Keratinocyte (primary cell): ENCODE data around the gene ORM1. TPM values are rescaled to one million over a fixed set of nuclear protein-coding genes. Genes with fewer than 3 reads are reported as not detected.

Source experiments
- DNase-seq: peaks from one replicate; pipeline ENCODE4 v3.0.0-alpha.2; 2011; ENCODE audit warnings: low read depth, missing footprints, low spot score
- FAIRE-seq: peaks from 2 replicates; lab custom pipeline; 2011; peaks lifted over from hg19 to GRCh38; lab: Jason Lieb, UNC
- H2AFZ ChIP-seq: 2 replicates; pipeline ENCODE4 v1.6.0; 2012; ENCODE audit warnings: low read length, control low read depth, inconsistent platforms; ENCODE audit not compliant: control insufficient read depth
- H3K27ac ChIP-seq: 2 replicates; pipeline ENCODE4 v1.5.1; 2011; ENCODE audit warnings: low read length; ENCODE audit not compliant: control insufficient read depth, insufficient read depth
- H3K27me3 ChIP-seq: 3 replicates; pipeline ENCODE4 v1.6.0; 2011; ENCODE audit warnings: low read length; ENCODE audit not compliant: control insufficient read depth, insufficient read depth; ENCODE audit errors: extremely low read depth
- H3K36me3 ChIP-seq, 2 experiments: 2 replicates in 1 of 2; 3 replicates in 1 of 2; pipeline ENCODE4 v1.5.1; 2011; ENCODE audit warnings: low read length in 2 of 2, mild to moderate bottlenecking in 1 of 2; ENCODE audit not compliant: control insufficient read depth in 2 of 2, insufficient read depth in 2 of 2; ENCODE audit errors: extremely low read depth in 1 of 2
- H3K4me1 ChIP-seq: 3 replicates; pipeline ENCODE4 v1.5.1; 2011; ENCODE audit warnings: low read length; ENCODE audit not compliant: control insufficient read depth, insufficient read depth; ENCODE audit errors: extremely low read depth
- H3K4me2 ChIP-seq: 3 replicates; pipeline ENCODE4 v1.6.0; 2011; ENCODE audit warnings: low read depth, low read length; ENCODE audit not compliant: control insufficient read depth, insufficient read depth; ENCODE audit errors: extremely low read depth
- H3K4me3 ChIP-seq, 3 experiments: fragments of 200-600 bp in 1 of 3; sonication (generic) in 1 of 3; 2 replicates in 2 of 3; 3 replicates in 1 of 3; pipeline ENCODE4 v1.5.1; 2011 to 2016; ENCODE audit warnings: low read length in 3 of 3, mild to moderate bottlenecking in 3 of 3, control low read depth in 2 of 3, inconsistent platforms in 1 of 3, low read depth in 1 of 3, mixed read lengths in 1 of 3, mixed run types in 1 of 3, moderate library complexity in 1 of 3; ENCODE audit not compliant: control insufficient read depth in 2 of 3, insufficient read depth in 2 of 3; ENCODE audit errors: extremely low read depth in 1 of 3
- H3K79me2 ChIP-seq: 2 replicates; pipeline ENCODE4 v1.6.0; 2012; ENCODE audit warnings: low read length; ENCODE audit not compliant: control insufficient read depth, insufficient read depth
- H3K9ac ChIP-seq: 3 replicates; pipeline ENCODE4 v1.6.0; 2011; ENCODE audit warnings: low read length; ENCODE audit not compliant: control insufficient read depth, insufficient read depth; ENCODE audit errors: extremely low read depth
- H3K9me1 ChIP-seq: 3 replicates; pipeline ENCODE4 v1.6.0; 2011; ENCODE audit warnings: low read length; ENCODE audit not compliant: control insufficient read depth, insufficient read depth; ENCODE audit errors: extremely low read depth
- H3K9me3 ChIP-seq: 2 replicates; pipeline ENCODE4 v1.5.1; 2012; ENCODE audit warnings: low read depth, low read length; ENCODE audit not compliant: control insufficient read depth
- H4K20me1 ChIP-seq: 3 replicates; pipeline ENCODE4 v1.6.0; 2011; ENCODE audit warnings: low read length; ENCODE audit not compliant: control insufficient read depth, insufficient read depth; ENCODE audit errors: extremely low read depth
- CTCF ChIP-seq, 3 experiments: IDR thresholded peaks in 1 of 3; conservative IDR thresholded peaks in 1 of 3; optimal IDR thresholded peaks in 1 of 3; 2 replicates in 2 of 3; 3 replicates in 1 of 3; pipeline versions ENCODE3 to v1.5.1; 2011; ENCODE audit warnings: low read length in 3 of 3, mild to moderate bottlenecking in 3 of 3, moderate library complexity in 2 of 3, control low read depth in 1 of 3, inconsistent platforms in 1 of 3; ENCODE audit not compliant: insufficient read depth in 2 of 3; ENCODE audit errors: extremely low read depth in 1 of 3
- EZH2 ChIP-seq: IDR thresholded peaks from one replicate; pipeline ENCODE4 v1.6.1; 2012; ENCODE audit warnings: inconsistent platforms, mild to moderate bottlenecking, low read length, moderate library complexity
- dilution Hi-C: fragments of 300-500 bp; cut with MboI; formaldehyde crosslinking; loops from one replicate; pipeline ENCODE4 v1.7.0; 2020; ENCODE audit warnings: low sequenced_read_pairs; ENCODE audit not compliant: extremely low pct_ligation_motif_present
- polyA plus RNA-seq, 5 experiments: library from polyadenylated mRNA; depleted of rRNA in 3 of 5; stranded (reverse) in 3 of 5; stranded (forward) in 1 of 5; unstranded in 1 of 5; fragments of >200 nt; gene quantifications; 1 replicate in 1 of 5; 2 replicates in 3 of 5; 3 replicates in 1 of 5; pipeline versions ENCODE4 v1.2.1 to v1.2.3, GENCODE V29; 2011 to 2012; ENCODE audit warnings: missing spikeins in 2 of 5, low read depth in 1 of 5, low replicate concordance in 1 of 5

ORM1 gene
- polyA plus RNA-seq, 1 donor (not counting 4 experiments of a cell fraction or from before 2014, with no cell fraction given) = not detected

- DNase-seq = no peak
- Histone ChIP-seq H3K4me1 (peaks cover 4% of the 10 kb centered on the region), H3K4me3 (no peak overlapping the region), H3K9me3 (no peaks in the 10 kb centered on the region), H3K9me1 (peaks cover 2% of the 10 kb centered on the region), H2AFZ (no peak overlapping the region), H4K20me1 (no peaks in the 10 kb centered on the region), H3K79me2 (no peaks in the 10 kb centered on the region), H3K9ac (no peak overlapping the region), H3K27ac (no peak overlapping the region), H3K27me3 (no peaks in the 10 kb centered on the region), H3K36me3 (peaks cover 0 to 1% of the 10 kb centered on the region in 2 experiments), H3K4me2 (no peak overlapping the region)
- dilution Hi-C loops = no loop called here
- FAIRE-seq = no peak
- TF ChIP-seq EZH2 (no peak), CTCF (optimal IDR thresholded peaks at IDR 0.05 in 1 of 3, IDR thresholded peaks at IDR 0.05 in 1 of 3, conservative IDR thresholded peaks at IDR 0.05 in 1 of 3; ENCODE audit: extremely low read depth in 1 of 3, insufficient read depth in 2 of 3, low read length in 3 of 3) (no peak)
Observed at GRCh38 chr9:114338187-114338586, 15.3 kb downstream of the ORM1 start.

- Histone ChIP-seq H3K9me1 (peaks cover 2% of the 10 kb centered on the region), H2AFZ (no peak overlapping the region), H3K4me3 (no peak overlapping the region), H3K36me3 (peaks cover 0 to 1% of the 10 kb centered on the region in 2 experiments), H4K20me1 (no peaks in the 10 kb centered on the region), H3K27me3 (no peaks in the 10 kb centered on the region), H3K4me1 (peaks cover 10% of the 10 kb centered on the region), H3K4me2 (no peak overlapping the region), H3K27ac (no peak overlapping the region), H3K79me2 (no peaks in the 10 kb centered on the region), H3K9me3 (no peaks in the 10 kb centered on the region), H3K9ac (no peak overlapping the region)
- DNase-seq (no peak), FAIRE-seq (no peak)
- TF ChIP-seq EZH2 (no peak), CTCF (optimal IDR thresholded peaks at IDR 0.05 in 1 of 3, IDR thresholded peaks at IDR 0.05 in 1 of 3, conservative IDR thresholded peaks at IDR 0.05 in 1 of 3; ENCODE audit: extremely low read depth in 1 of 3, insufficient read depth in 2 of 3, low read length in 3 of 3) (peak; percentile 87 to 91 (median 90))
- dilution Hi-C loops = no loop called here
Observed at GRCh38 chr9:114339130-114339908, 16.4 kb downstream of the ORM1 start.
